GM21515 (cell line): ENCODE data around the gene CCDC9B.

Source experiments
- ATAC-seq: cut with Tn5 transposase; IDR thresholded peaks from one replicate; pipeline ENCODE4 v1.9.1; 2021; ENCODE audit not compliant: unreplicated experiment

CCDC9B gene

GRCh38 chr15:40310993-40311392 lies 29.7 kb downstream of the CCDC9B start:
- ATAC-seq: no peak

- ATAC-seq: no peak
Measured at GRCh38 chr15:40310001-40310959, 30.5 kb downstream of the CCDC9B start.

- no peak for ATAC-seq
Measured at GRCh38 chr15:40309344-40309862, 31.3 kb downstream of the CCDC9B start.

- no peak for ATAC-seq
Measured at GRCh38 chr15:40307421-40308211, 33.1 kb downstream of the CCDC9B start, which contains the start of gene PLCB2. PLCB2 (minus strand) TSS chr15:40307935; CDS start chr15:40307672, 263 bp downstream.

GRCh38 chr15:40306908-40307307 lies 33.8 kb downstream of the CCDC9B start:
- no peak for ATAC-seq

- ATAC-seq: no peak
Measured at GRCh38 chr15:40306371-40306770, 34.4 kb downstream of the CCDC9B start.

GRCh38 chr15:40305281-40305680 lies 35.5 kb downstream of the CCDC9B start:
- ATAC-seq: no peak

- no peak for ATAC-seq
Measured at GRCh38 chr15:40303576-40303975, 37.2 kb downstream of the CCDC9B start.

GRCh38 chr15:40302981-40303380 lies 37.8 kb downstream of the CCDC9B start:
- no peak for ATAC-seq

GRCh38 chr15:40302288-40302886 lies 38.4 kb downstream of the CCDC9B start:
- ATAC-seq: no peak

GRCh38 chr15:40301467-40302179 lies 39.1 kb downstream of the CCDC9B start:
- ATAC-seq: no peak

GRCh38 chr15:40300771-40301170 lies 40.0 kb downstream of the CCDC9B start:
- ATAC-seq: no peak

GRCh38 chr15:40300367-40300766 lies 40.4 kb downstream of the CCDC9B start:
- no peak for ATAC-seq

- no peak for ATAC-seq
Measured at GRCh38 chr15:40298216-40298935, 42.4 kb downstream of the CCDC9B start.

- no peak for ATAC-seq
Measured at GRCh38 chr15:40297356-40297755, 43.4 kb downstream of the CCDC9B start.

- ATAC-seq: no peak
Measured at GRCh38 chr15:40296561-40297230, 44.0 kb downstream of the CCDC9B start.

GRCh38 chr15:40295877-40296560 lies 44.7 kb downstream of the CCDC9B start:
- no peak for ATAC-seq

GRCh38 chr15:40295297-40295696 lies 45.4 kb downstream of the CCDC9B start:
- no peak for ATAC-seq
